GM08714 (cell line): ENCODE results near the gene RPS6KC1.
"Not testable (repeated sequence)": the region's sequence is repeated elsewhere in the genome, so short reads cannot be mapped to it uniquely, and the experiment has no call there.

Experiments
- H3K4me3 ChIP-seq: fragments of 200-500 bp; sonication (Bioruptor generic); 2 replicates; pipeline ENCODE4 v1.5.1; 2014; ENCODE audit warnings: mild to moderate bottlenecking, low read length, inconsistent platforms
- ZNF274 ChIP-seq: IDR thresholded peaks from 2 replicates; pipeline ENCODE4 v1.6.1; 2012; ENCODE audit warnings: mild to moderate bottlenecking, low read depth, low read length

The RPS6KC1 gene

DNA sequence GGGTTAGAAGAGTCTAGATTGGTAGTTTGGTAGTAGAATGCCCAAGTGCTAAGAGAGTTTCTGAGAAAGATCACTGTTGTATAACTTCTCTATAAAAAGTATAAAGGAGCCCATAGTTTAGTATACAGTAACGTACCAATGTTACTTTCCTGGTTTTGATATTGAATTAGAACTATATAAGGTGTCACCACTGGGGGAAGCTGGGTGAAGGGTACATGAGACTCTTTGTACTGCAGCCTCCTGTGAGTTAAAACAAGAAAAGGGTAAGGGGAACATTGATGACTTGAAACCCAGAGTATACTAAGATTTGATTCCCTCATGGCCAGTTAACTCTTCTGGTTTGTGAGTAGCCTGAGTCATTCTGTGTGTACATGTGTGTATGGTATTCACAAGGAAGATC, 129.8 kb downstream of the RPS6KC1 start:
- no peak overlapping the region for H3K4me3 ChIP-seq

GRCh38 chr1:213183036-213183672, 132.1 kb downstream of the RPS6KC1 start:
- H3K4me3 ChIP-seq: no peak overlapping the region
- TF ChIP-seq ZNF274: no peak

More for the DNA sequence above, 129.8 kb downstream of the RPS6KC1 start:
- TF ChIP-seq ZNF274: no peak

GRCh38 chr1:213186168-213186567, 135.1 kb downstream of the RPS6KC1 start:
- H3K4me3 ChIP-seq: no peak overlapping the region

DNA sequence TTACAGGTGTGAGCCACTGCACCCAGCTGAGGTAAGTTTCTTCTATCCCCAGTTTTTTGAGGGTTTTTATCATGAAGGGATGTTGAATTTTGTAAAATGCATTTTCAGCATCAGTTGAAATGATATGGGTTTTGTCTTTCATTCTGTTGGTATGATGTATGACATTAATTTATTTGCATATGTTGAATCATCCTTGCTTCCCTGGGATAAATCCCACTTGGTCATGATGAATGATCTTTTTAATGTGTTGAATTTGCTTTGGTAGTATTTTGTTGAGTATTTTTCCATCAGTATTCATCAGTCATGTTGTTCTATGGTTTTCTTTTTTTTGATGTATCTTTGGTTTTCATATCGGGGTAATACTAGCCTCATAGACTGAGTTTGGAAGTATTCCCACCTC, 141.0 kb downstream of the RPS6KC1 start:
- TF ChIP-seq ZNF274: no peak
- no peak overlapping the region for H3K4me3 ChIP-seq

More at GRCh38 chr1:213186168-213186567, 135.1 kb downstream of the RPS6KC1 start:
- TF ChIP-seq ZNF274: no peak

GRCh38 chr1:213194383-213194782, 143.3 kb downstream of the RPS6KC1 start:
- TF ChIP-seq ZNF274: no peak
- H3K4me3 ChIP-seq: no peak overlapping the region

GRCh38 chr1:213194855-213195254, 143.8 kb downstream of the RPS6KC1 start:
- no peak overlapping the region for H3K4me3 ChIP-seq
- TF ChIP-seq ZNF274: no peak

DNA sequence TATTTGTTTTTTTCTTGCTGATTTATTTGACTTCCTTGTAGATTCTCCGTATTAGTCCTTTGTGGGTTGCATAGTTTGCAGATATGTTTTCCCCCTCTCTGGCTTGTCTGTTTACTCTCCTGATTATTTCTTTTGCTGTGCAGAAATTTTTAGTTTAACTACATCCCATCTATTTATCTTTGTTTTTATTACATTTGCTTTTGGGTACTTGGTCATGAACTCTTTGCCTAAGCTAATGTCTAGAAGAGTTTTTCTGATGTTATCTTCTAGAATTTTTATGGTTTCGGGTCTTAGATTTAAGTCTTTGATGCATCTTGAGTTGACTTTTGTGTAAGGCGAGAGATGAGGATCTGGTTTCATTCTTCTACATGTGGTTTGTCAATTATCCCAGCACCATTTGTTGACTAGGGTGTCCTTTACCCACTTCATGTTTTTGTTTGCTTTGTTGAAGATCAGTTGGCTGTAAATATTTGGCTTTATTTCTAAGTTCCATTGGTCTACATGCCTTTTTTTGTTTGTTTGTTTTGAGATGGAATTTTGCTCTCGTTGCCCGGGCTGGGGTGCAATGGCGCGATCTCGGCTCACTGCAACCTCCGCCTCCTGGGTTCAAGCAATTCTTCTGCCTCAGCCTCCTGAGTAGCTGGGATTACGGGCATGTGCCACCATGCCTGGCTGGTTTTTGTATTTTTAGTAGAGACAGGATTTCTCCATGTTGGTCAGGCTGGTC, 145.4 kb downstream of the RPS6KC1 start:
- H3K4me3 ChIP-seq: not testable (repeated sequence)

GRCh38 chr1:213200630-213201029, 149.6 kb downstream of the RPS6KC1 start:
- TF ChIP-seq ZNF274: no peak

DNA sequence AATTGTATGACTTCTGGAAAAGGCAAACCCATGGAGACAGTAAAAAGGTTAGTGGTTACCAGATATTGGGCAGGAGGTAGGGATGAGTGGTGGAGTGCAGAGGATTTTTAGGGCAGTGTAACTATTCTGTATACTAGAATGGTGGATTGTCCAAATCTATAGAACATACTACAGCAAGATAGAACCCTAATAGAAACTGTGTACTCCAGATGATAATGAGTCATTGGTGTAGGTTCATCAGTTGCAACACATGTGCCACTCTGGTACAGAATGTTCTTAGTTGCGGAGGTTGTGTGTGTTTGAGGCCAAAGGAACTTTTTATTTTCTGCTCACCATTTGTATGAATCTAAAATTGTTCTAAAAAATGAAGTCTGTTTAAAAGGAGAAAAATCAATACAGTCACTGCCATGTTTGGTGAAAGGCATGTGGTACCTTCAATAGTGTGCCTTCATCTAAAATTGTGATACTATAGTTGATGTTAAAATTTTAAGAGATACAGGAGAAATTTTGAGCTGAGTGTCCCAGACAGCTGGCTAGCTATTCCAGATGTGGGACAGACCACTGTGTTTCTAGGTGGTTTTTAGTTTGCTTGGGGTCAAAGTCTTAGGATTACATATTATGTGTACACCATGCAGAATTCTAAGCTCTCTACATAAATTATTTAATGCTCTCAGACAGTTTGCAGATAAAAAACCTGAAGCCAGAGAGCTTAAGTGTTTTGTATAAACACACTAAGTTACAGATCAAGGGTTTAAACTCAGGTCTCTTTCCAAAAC, 150.5 kb downstream of the RPS6KC1 start:
- TF ChIP-seq ZNF274: no peak
- no peak overlapping the region for H3K4me3 ChIP-seq

More at GRCh38 chr1:213200630-213201029, 149.6 kb downstream of the RPS6KC1 start:
- no peak overlapping the region for H3K4me3 ChIP-seq

- H3K4me3 ChIP-seq: no peak overlapping the region
- no peak for TF ChIP-seq ZNF274
These were observed 160.2 kb downstream of the RPS6KC1 start for GRCh38 chr1:213211201-213211600.

DNA sequence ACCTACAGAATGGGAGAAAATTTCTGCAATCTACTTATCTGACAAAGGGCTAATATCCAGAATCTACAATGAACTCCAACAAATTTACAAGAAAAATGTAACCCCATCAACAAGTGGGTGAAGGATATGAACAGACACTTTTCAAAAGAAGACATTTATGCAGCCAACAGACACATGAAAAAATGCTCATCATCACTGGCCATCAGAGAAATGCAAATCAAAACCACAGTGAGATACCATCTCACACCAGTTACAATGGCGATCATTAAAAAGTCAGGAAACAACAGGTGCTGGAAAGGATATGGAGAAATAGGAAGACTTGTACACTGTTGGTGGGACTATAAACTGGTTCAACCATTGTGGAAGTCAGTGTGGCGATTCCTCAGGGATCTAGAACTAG, 168.0 kb downstream of the RPS6KC1 start:
- H3K4me3 ChIP-seq: not testable (repeated sequence)

- no peak overlapping the region for H3K4me3 ChIP-seq
- TF ChIP-seq ZNF274: no peak
These were observed 170.2 kb downstream of the RPS6KC1 start for GRCh38 chr1:213221209-213221608.

GRCh38 chr1:213227458-213227857, 176.4 kb downstream of the RPS6KC1 start:
- H3K4me3 ChIP-seq: no peak overlapping the region
- TF ChIP-seq ZNF274: no peak

DNA sequence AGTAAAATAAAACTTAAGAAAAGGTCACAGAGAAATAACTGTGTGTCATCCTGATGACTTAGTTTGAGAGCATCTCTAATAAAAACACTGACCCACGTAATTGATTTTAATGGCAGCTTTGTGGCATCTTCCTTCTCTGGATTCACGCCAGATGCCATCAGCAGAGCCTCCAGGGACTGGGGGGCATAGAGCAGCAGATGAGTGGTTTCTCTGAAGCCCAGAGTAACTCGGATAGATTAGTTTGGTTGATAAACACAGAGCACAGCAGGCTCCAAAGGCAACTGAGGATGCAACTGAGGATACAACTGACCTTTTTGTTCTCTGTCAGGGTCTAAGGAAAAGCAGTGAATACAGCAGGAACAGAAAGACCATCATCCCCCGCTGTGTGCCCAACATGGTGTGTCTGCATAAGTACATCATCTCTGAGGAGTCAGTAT, 180.8 kb downstream of the RPS6KC1 start:
- TF ChIP-seq ZNF274: no peak
- H3K4me3 ChIP-seq: no peak overlapping the region

DNA sequence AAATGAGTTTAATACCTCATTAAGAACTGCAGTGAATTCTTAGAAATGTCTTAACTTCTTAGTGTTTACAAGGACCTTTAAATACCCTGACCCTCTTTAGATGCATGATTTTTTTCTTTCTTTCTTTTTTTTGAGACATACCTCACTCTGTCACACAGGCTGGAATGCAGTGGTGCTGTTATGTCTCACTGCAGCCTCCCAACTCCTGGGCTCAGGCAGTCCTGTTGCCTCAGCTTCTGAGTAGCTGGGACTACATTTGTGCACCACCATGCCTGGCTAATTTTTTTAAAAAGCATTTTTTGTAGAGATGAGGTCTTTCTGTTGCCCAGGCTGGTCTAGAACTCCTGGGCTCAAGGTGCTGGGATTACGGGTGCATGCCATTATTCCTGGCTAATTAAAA, 191.8 kb downstream of the RPS6KC1 start:
- no peak for TF ChIP-seq ZNF274

More for the DNA sequence above, 191.8 kb downstream of the RPS6KC1 start:
- H3K4me3 ChIP-seq: no peak overlapping the region
